GM23338 (cell line): ENCODE data around the gene ZNF784. TPM values are rescaled to one million over a fixed set of nuclear protein-coding genes. Genes with fewer than 3 reads are reported as not detected.

ENCODE experiments used
- ATAC-seq: fragments of 200-7000 bp; cut with Tn5 transposase; 3 replicates; pipeline ENCODE4 v1.9.1; 2020
- DNase-seq: peaks from one replicate; pipeline ENCODE4 v3.0.0-alpha.2; 2015; ENCODE audit warnings: low spot score
- H2AFZ ChIP-seq: fragments of 200-600 bp; sonication (generic); 2 replicates; pipeline ENCODE4 v1.8.0; 2016; ENCODE audit warnings: antibody characterized with exemption, mild to moderate bottlenecking, moderate library complexity
- H3F3A ChIP-seq: fragments of 200-600 bp; sonication (generic); replicated peaks from 2 replicates; pipeline ENCODE4 v1.8.0; 2017; ENCODE audit warnings: antibody characterized with exemption, mixed run types, low read depth
- H3K27ac ChIP-seq: fragments of 200-600 bp; sonication (generic); 2 replicates; pipeline ENCODE4 v1.6.1; 2016; ENCODE audit warnings: low read depth
- H3K27me3 ChIP-seq: fragments of 200-600 bp; sonication (generic); 2 replicates; pipeline ENCODE4 v1.8.0; 2016; ENCODE audit warnings: mild to moderate bottlenecking, mixed run types, moderate library complexity; ENCODE audit not compliant: insufficient read depth
- H3K36me3 ChIP-seq: fragments of 200-600 bp; sonication (generic); 2 replicates; pipeline ENCODE4 v1.8.0; 2016; ENCODE audit warnings: mild to moderate bottlenecking; ENCODE audit not compliant: insufficient read depth
- H3K4me1 ChIP-seq: fragments of 200-600 bp; sonication (generic); 2 replicates; pipeline ENCODE4 v1.8.0; 2016; ENCODE audit warnings: mild to moderate bottlenecking, moderate library complexity; ENCODE audit not compliant: insufficient read depth
- H3K4me2 ChIP-seq: fragments of 200-600 bp; sonication (generic); 2 replicates; pipeline ENCODE4 v1.7.1; 2017; ENCODE audit warnings: mixed run types
- H3K4me3 ChIP-seq: fragments of 200-600 bp; sonication (generic); 2 replicates; pipeline ENCODE4 v1.6.1; 2016; ENCODE audit warnings: mixed run types
- H3K79me2 ChIP-seq: fragments of 200-600 bp; sonication (generic); replicated peaks from 2 replicates; pipeline ENCODE4 v1.8.0; 2017; ENCODE audit warnings: mild to moderate bottlenecking; ENCODE audit not compliant: insufficient read depth
- H3K9me2 ChIP-seq: fragments of 200-600 bp; sonication (generic); 2 replicates; pipeline ENCODE4 v1.8.0; 2017; ENCODE audit not compliant: insufficient read depth
- H4K20me1 ChIP-seq: fragments of 200-600 bp; sonication (generic); replicated peaks from 2 replicates; pipeline ENCODE4 v1.8.0; 2017; ENCODE audit warnings: mild to moderate bottlenecking; ENCODE audit not compliant: insufficient read depth
- H3K27ac Mint-ChIP-seq: 2 replicates; pipeline ENCODE4 v1.8.0; 2020; ENCODE audit warnings: inconsistent platforms, mild to moderate bottlenecking, moderate library complexity, mixed read lengths
- H3K27me3 Mint-ChIP-seq: 3 replicates; pipeline ENCODE4 v1.8.0; 2022; ENCODE audit warnings: low read depth, mild to moderate bottlenecking, moderate library complexity, mixed read lengths, inconsistent platforms; ENCODE audit not compliant: insufficient read depth, poor library complexity
- H3K36me3 Mint-ChIP-seq: 3 replicates; pipeline ENCODE4 v1.8.0; 2021; ENCODE audit warnings: low read depth, mild to moderate bottlenecking, inconsistent platforms, moderate library complexity, mixed read lengths
- H3K4me1 Mint-ChIP-seq: 3 replicates; pipeline ENCODE4 v1.8.0; 2020; ENCODE audit warnings: mild to moderate bottlenecking, inconsistent platforms, mixed read lengths
- H3K4me3 Mint-ChIP-seq: 3 replicates; pipeline ENCODE4 v1.8.0; 2021; ENCODE audit warnings: moderate library complexity, mild to moderate bottlenecking, inconsistent platforms, mixed read lengths
- H3K9me3 Mint-ChIP-seq: 3 replicates; pipeline ENCODE4 v1.8.0; 2020; ENCODE audit warnings: moderate library complexity, mild to moderate bottlenecking, inconsistent platforms, mixed read lengths
- CREB1 ChIP-seq: fragments of 250-450 bp; sonication (Bioruptor Pico); IDR thresholded peaks from 2 replicates; pipeline ENCODE4 v1.5.0; 2020; ENCODE audit warnings: low read depth, mild to moderate bottlenecking, moderate library complexity
- CTCF ChIP-seq, 2 experiments: fragments of 200-600 bp in 1 of 2; sonication (generic) in 1 of 2; conservative IDR thresholded peaks; 2 replicates each; pipeline versions ENCODE4 v1.5.1 to v1.6.1; 2016 to 2017; ENCODE audit warnings: antibody characterized with exemption in 2 of 2, low read depth in 2 of 2, mild to moderate bottlenecking in 2 of 2, moderate library complexity in 1 of 2
- ETS1 ChIP-seq: IDR thresholded peaks from 2 replicates; pipeline ENCODE4 v1.6.1; 2016; ENCODE audit warnings: antibody characterized with exemption
- EZH2 ChIP-seq: fragments of 200-600 bp; sonication (generic); IDR thresholded peaks from one replicate; pipeline ENCODE4 v1.8.0; 2017; ENCODE audit warnings: antibody characterized with exemption, mild to moderate bottlenecking, low read depth; ENCODE audit not compliant: unreplicated experiment
- EZH2phosphoT487 ChIP-seq: fragments of 200-600 bp; sonication (generic); IDR thresholded peaks from one replicate; pipeline ENCODE4 v1.8.1; 2018; ENCODE audit warnings: antibody characterized with exemption; ENCODE audit not compliant: unreplicated experiment
- JUNB ChIP-seq: IDR thresholded peaks from one replicate; pipeline ENCODE4 v1.6.1; 2016; ENCODE audit warnings: antibody characterized with exemption; ENCODE audit not compliant: unreplicated experiment
- NANOG ChIP-seq: IDR thresholded peaks from 2 replicates; pipeline ENCODE4 v1.6.1; 2016; ENCODE audit warnings: antibody characterized with exemption, borderline replicate concordance
- POLR2AphosphoS5 ChIP-seq: IDR thresholded peaks from 2 replicates; pipeline ENCODE4 v1.6.1; 2016; ENCODE audit warnings: antibody characterized with exemption, low read depth
- REST ChIP-seq: IDR thresholded peaks from one replicate; pipeline ENCODE4 v1.6.1; 2018; ENCODE audit warnings: antibody characterized with exemption; ENCODE audit not compliant: unreplicated experiment
- STAT1 ChIP-seq: IDR thresholded peaks from one replicate; pipeline ENCODE4 v1.6.1; 2016; ENCODE audit warnings: antibody characterized with exemption; ENCODE audit not compliant: unreplicated experiment
- ZNF114 ChIP-seq: fragments of 250-450 bp; sonication (Bioruptor Pico); IDR thresholded peaks from 2 replicates; pipeline ENCODE4 v1.5.0; 2020; ENCODE audit warnings: mild to moderate bottlenecking, moderate library complexity
- ZNF331 ChIP-seq: fragments of 250-450 bp; sonication (Bioruptor Pico); IDR thresholded peaks from 2 replicates; pipeline ENCODE4 v1.5.0; 2020; ENCODE audit warnings: low read depth, mild to moderate bottlenecking, moderate library complexity
- ZNF462 ChIP-seq: fragments of 250-450 bp; sonication (Bioruptor Pico); IDR thresholded peaks from 2 replicates; pipeline ENCODE4 v1.5.0; 2020; ENCODE audit warnings: mild to moderate bottlenecking, moderate library complexity
- polyA plus RNA-seq: library from polyadenylated mRNA; unstranded; fragments of >200 nt; fragmentation: Nextera tagmentation; extraction: Ambion mirVana; gene quantifications from 2 replicates; pipeline ENCODE4 v1.2.1, GENCODE V29; 2016
- total RNA-seq: library from RNA; depleted of rRNA; stranded (reverse); fragments of >200 nt; shearing (Covaris generic); gene quantifications from 2 replicates; pipeline ENCODE4 v1.2.3, GENCODE V29; 2014

Gene ZNF784
- total and polyA plus RNA-seq, 2 experiments from 2014 or later: 1.5 to 6.7 TPM

GRCh38 chr19:55666343-55667005 is 42.1 kb upstream of the ZNF784 start:
- peaks cover 33% of the 10 kb centered on the region for H3K27me3 Mint-ChIP-seq
- Histone ChIP-seq H2AFZ (no peak overlapping the region), H3K27me3 (no peaks in the 10 kb centered on the region), H3K36me3 (peaks cover 45% of the 10 kb centered on the region), H3K9me2 (no peaks in the 10 kb centered on the region), H3F3A (peaks cover 23% of the 10 kb centered on the region), H3K4me2 (no peak overlapping the region), H3K27ac (no peak overlapping the region), H3K4me3 (no peak overlapping the region), H3K4me1 (no peaks in the 10 kb centered on the region), H4K20me1 (peaks cover 39% of the 10 kb centered on the region), H3K79me2 (peaks cover 79% of the 10 kb centered on the region)
- H3K4me1 Mint-ChIP-seq: peaks cover 11% of the 10 kb centered on the region
- no peak overlapping the region for H3K4me3 Mint-ChIP-seq
- peaks cover 5% of the 10 kb centered on the region; the same call in 2 of the 3 replicates for H3K9me3 Mint-ChIP-seq
- TF ChIP-seq EZH2phosphoT487: no peak
- TF ChIP-seq ZNF462 (CRISPR knock-in tag): no peak
- no peak for TF ChIP-seq CTCF (conservative IDR thresholded peaks at IDR 0.05; ENCODE audit: low read depth in 2 of 2)
- TF ChIP-seq NANOG: no peak
- no peak for TF ChIP-seq REST
- TF ChIP-seq JUNB: no peak
- TF ChIP-seq ZNF331 (CRISPR knock-in tag): no peak
- TF ChIP-seq ETS1: no peak
- no peak for TF ChIP-seq ZNF114 (CRISPR knock-in tag)
- TF ChIP-seq EZH2: no peak
- no peak for TF ChIP-seq CREB1
- TF ChIP-seq POLR2AphosphoS5: no peak
- TF ChIP-seq STAT1: no peak
- H3K27ac Mint-ChIP-seq: no peak overlapping the region
- ATAC-seq (no peak), DNase-seq (no peak)
- H3K36me3 Mint-ChIP-seq: peaks cover 93% of the 10 kb centered on the region
